T-helper 2 cell treated with Interferon-gamma antibody and Interleukin-4, amounts not matched to agents 5 μg/mL and 100 μg/mL, for 36 hours (primary cell): Measurements from ENCODE around the gene ACTR1B.
"Not testable (repeated sequence)": the region's sequence is repeated elsewhere in the genome, so short reads cannot be mapped to it uniquely, and the experiment has no call there.

Experiments used
- DNase-seq: peaks from one replicate; pipeline ENCODE4 v3.0.0; 2021; ENCODE audit warnings: low spot score
- H3K27ac Mint-ChIP-seq: one replicate; pipeline ENCODE4 v1.8.0; 2021; ENCODE audit warnings: mild to moderate bottlenecking, mixed read lengths
- H3K27me3 Mint-ChIP-seq: one replicate; pipeline ENCODE4 v1.8.0; 2021; ENCODE audit warnings: low read depth, mixed read lengths
- H3K36me3 Mint-ChIP-seq: one replicate; pipeline ENCODE4 v1.8.0; 2021; ENCODE audit warnings: low read depth, mixed read lengths
- H3K4me1 Mint-ChIP-seq: one replicate; pipeline ENCODE4 v1.8.0; 2021; ENCODE audit warnings: low read depth, mixed read lengths
- H3K4me3 Mint-ChIP-seq: one replicate; pipeline ENCODE4 v1.8.0; 2022; ENCODE audit warnings: mild to moderate bottlenecking, moderate library complexity, mixed read lengths
- H3K9me3 Mint-ChIP-seq: one replicate; pipeline ENCODE4 v1.8.0; 2021; ENCODE audit warnings: mixed read lengths

Gene ACTR1B

DNA sequence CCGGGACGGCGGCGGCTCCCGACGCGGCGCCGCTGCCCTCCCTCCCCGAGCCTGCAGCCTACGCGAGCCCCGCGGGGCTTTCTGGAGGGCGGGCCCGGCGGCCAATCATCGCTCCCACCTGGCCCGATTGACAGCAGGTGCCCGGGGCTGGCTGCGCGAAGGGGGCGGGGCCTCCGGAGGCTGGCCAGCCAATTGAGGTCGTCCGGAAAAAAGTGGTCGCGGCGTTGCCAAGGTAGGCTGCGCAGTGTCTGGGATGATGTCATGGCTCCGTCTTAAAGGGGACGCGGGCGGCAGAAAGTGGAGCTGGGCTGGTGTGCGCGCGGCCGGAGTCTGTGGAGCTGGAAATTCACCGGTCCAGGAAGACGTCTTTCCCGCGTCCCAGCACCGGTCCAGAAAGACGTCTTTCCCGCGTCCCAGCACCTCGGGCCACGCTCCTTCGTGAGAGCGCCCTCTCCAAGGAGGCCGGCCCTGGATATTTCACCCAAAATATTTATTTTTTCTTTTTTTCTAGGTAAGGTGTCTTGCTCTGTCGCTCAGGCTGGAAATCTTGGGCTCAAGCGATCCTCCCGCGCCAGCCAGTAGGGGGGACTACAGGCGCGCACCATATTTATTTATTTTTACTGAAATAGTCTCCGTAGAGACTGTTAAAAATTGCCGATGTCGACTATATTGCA, at the start of gene ACTR1B:
Gene ACTR1B, minus strand, starts transcription at position 83 of the 674 bp plus-strand sequence. CDS start 154 bp downstream, outside the sequence.
- Mint-ChIP-seq H3K9me3 (no peaks in the 10 kb centered on the region), H3K4me1 (peaks cover 23% of the 10 kb centered on the region), H3K27me3 (no peaks in the 10 kb centered on the region), H3K27ac (peak within 1 kb of the TSS; percentile 97), H3K36me3 (peaks cover 19% of the 10 kb centered on the region), H3K4me3 (peak within 1 kb of the TSS; percentile 94)
- DNase-seq: peak; percentile 99

DNA sequence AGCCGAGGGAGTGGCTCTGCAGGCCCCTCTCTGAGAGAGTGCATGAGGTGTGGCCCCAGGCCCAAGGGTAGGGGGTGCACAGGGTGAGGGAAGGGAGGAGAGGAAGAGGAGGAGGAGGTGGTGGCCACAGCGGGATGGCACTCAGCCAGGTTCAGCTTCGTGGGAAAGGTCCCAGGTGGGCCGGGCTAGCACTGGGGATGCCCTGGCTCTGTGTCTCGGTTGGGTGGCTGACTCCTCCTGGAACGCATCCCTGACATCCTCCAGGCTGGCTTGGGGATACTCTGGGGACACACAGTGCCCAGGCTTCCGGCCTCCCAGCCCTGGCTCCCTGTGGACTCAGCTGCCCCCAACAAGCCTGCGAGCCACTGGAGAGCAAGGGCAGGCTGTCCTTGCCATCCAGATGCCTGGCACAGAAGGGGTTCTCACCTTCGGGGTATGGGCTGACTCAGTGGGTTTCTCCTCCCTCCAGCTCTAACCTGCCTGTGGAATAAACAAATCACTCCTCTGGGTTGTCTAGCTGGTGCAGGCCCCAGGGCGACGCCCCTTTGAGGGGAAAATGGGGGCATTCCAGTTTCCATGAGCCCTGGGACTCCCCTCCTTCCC, 49.0 kb upstream of the ACTR1B start:
- no peak for DNase-seq
- Mint-ChIP-seq H3K36me3 (peaks cover 44% of the 10 kb centered on the region), H3K9me3 (no peaks in the 10 kb centered on the region), H3K27me3 (no peaks in the 10 kb centered on the region), H3K4me3 (peak overlapping the region; percentile 98), H3K4me1 (peaks cover 62% of the 10 kb centered on the region), H3K27ac (peak overlapping the region; percentile 100)

DNA sequence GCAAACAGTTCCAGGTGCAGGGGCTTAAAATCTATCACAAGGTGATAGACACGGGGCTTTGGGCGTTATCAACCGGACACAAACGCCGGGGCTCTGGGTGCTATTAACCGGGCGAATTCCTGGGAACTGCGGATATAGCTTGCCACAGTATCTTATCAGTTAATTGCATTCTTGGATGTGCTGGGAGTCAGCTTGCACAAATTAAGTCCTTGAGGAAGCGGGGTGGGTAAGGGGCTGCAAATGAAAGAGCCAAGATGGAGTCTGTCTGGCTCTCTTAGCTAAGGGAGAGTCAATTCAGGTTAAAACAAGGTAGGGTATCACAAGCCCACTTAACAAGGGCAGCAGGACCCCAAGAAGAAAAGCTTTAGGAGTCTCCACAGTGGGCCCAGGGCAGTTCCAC, 48.3 kb upstream of the ACTR1B start:
- not testable (repeated sequence) for DNase-seq, H3K27me3 Mint-ChIP-seq, H3K9me3 Mint-ChIP-seq
- Mint-ChIP-seq H3K4me1 (peaks cover 57% of the 10 kb centered on the region), H3K36me3 (peaks cover 38% of the 10 kb centered on the region), H3K27ac (peak overlapping the region; percentile 84), H3K4me3 (peak overlapping the region; percentile 98)

DNA sequence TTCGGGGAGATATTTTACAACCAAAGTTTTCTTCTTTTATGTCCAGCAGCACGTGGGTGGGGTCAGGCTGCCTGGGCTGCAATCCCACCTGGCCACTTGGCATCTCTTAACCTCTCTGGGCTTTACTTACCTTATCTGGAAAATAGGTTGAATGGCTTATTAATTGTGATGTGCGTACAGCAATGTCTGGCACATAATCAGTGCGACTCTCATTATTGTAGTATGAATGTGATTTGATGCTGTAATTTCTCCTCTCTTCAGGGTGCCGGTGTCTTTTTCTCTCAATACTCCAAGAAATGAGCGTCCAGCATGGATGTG, 47.5 kb upstream of the ACTR1B start:
- peaks cover 30% of the 10 kb centered on the region for H3K36me3 Mint-ChIP-seq
- DNase-seq: no peak
- no peaks in the 10 kb centered on the region for H3K27me3 Mint-ChIP-seq
- peak overlapping the region; percentile 98 for H3K4me3 Mint-ChIP-seq
- peaks cover 51% of the 10 kb centered on the region for H3K4me1 Mint-ChIP-seq
- no peaks in the 10 kb centered on the region for H3K9me3 Mint-ChIP-seq
- H3K27ac Mint-ChIP-seq: peak overlapping the region; percentile 84

DNA sequence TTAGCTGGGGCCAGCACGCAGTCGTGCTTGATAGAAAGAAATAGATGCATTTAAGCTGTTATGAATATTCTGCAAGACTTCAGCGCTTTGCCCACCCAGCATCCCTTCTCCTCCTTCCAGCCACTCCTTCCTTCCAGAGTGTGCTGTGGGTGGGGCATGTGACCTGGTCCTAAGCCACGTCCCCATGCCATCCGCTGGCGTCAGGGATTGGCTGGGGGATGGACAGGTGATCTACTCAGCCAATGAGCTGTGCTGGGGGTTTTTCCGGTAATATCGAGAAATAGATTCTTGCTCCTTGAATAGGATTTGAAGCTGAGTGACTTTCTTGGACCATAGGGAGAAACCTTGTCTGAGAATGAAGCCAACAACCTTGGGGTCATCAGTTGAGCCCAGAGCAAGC, 44.8 kb upstream of the ACTR1B start:
- no peaks in the 10 kb centered on the region for H3K9me3 Mint-ChIP-seq
- no peak overlapping the region for H3K27ac Mint-ChIP-seq

DNA sequence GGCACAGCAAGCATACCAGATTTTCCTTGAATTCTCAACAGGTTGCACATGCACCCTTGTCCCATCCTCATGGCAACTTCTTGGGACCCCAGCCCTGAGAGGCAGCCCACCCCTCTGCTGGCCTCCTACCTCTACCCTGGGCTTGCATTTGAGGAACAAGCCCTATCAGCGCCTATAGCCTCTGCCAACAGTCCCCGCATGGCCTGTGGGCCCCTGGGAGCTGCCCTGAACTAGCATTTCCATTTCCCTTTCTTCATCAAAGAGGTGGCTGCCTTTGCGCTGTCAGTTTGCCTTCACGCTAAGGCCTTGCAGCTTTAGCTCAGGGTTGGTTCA, 44.2 kb upstream of the ACTR1B start:
- DNase-seq: no peak
- Mint-ChIP-seq H3K9me3 (no peaks in the 10 kb centered on the region), H3K36me3 (peaks cover 2% of the 10 kb centered on the region), H3K4me1 (peaks cover 29% of the 10 kb centered on the region), H3K27me3 (no peaks in the 10 kb centered on the region), H3K27ac (no peak overlapping the region), H3K4me3 (no peak overlapping the region)

More for the DNA sequence above, 44.8 kb upstream of the ACTR1B start:
- DNase-seq: no peak
- H3K27me3 Mint-ChIP-seq: no peaks in the 10 kb centered on the region
- H3K4me1 Mint-ChIP-seq: peaks cover 34% of the 10 kb centered on the region
- H3K36me3 Mint-ChIP-seq: peaks cover 4% of the 10 kb centered on the region
- H3K4me3 Mint-ChIP-seq: no peak overlapping the region

DNA sequence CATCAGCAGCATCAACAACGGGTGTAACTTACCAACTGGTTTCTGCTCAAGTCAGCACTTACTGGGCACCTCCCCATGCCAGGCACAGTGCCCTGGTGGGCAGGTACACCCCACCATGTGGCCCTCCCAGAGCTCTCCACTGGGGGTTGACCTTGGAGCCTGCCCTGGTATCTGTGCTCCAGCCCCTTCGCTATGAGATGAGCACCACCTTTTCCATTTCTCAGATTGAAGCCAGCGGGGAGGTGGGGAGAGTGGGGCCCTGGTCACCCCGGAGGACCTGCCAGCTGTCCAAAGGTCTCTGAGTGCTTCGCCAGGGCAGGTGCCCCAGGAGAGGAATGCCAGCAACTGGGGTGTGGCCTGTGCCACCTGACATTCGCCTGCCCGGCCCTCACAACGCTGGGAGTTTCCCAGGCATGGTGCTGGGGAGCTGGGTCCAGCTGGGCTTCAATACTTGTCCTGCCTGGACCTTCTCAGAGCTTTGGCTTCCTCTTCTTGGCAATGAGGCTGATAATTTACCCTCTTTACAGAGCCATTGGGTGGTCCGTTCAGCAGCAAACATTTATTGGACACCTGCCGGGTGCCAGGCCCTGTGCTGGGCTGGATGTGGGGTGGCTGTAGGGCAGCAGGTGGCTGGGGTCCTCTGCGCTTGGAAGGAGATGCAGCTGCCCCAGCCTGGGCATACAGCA, 43.7 kb upstream of the ACTR1B start:
- H3K27ac Mint-ChIP-seq: no peak overlapping the region
- DNase-seq: no peak
- peaks cover 29% of the 10 kb centered on the region for H3K4me1 Mint-ChIP-seq
- H3K27me3 Mint-ChIP-seq: peaks cover 4% of the 10 kb centered on the region
- no peak overlapping the region for H3K4me3 Mint-ChIP-seq
- peaks cover 2% of the 10 kb centered on the region for H3K36me3 Mint-ChIP-seq
- H3K9me3 Mint-ChIP-seq: no peaks in the 10 kb centered on the region

DNA sequence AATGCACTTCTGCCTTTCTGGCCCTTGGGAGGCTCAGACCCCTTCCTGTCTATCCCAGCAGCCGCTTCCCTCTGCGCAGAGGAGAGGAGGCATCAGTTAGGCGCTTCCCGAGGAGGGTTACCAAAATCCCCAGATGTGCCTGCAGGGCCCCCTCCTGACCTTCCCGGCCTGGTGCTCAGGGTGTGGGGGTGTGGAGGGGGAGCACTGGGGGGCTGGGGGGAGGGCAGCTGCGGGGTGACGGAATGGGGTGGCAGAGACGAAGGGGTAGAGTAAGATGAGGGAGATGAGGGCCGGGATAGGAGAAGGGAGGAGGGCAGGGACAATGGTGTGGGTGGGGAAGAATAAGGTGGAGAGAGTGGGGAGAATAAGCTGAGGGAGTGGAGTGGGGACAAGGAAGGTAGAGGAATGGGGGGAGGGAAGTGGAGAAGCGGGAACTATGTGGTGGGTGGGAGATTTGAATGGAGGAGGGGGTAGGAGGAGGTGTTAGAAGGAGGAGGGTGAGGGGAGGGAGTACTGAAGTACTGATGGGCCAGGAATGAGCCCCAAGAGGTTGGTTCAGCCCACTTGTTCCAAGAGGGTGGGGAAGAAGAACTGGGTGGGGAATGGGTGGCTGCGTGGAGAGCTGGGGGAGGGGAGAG, 43.0 kb upstream of the ACTR1B start:
- H3K9me3 Mint-ChIP-seq: no peaks in the 10 kb centered on the region
- DNase-seq: no peak
- peaks cover 2% of the 10 kb centered on the region for H3K36me3 Mint-ChIP-seq
- H3K27me3 Mint-ChIP-seq: peaks cover 4% of the 10 kb centered on the region
- H3K4me1 Mint-ChIP-seq: peaks cover 22% of the 10 kb centered on the region
- H3K27ac Mint-ChIP-seq: no peak overlapping the region
- H3K4me3 Mint-ChIP-seq: no peak overlapping the region

DNA sequence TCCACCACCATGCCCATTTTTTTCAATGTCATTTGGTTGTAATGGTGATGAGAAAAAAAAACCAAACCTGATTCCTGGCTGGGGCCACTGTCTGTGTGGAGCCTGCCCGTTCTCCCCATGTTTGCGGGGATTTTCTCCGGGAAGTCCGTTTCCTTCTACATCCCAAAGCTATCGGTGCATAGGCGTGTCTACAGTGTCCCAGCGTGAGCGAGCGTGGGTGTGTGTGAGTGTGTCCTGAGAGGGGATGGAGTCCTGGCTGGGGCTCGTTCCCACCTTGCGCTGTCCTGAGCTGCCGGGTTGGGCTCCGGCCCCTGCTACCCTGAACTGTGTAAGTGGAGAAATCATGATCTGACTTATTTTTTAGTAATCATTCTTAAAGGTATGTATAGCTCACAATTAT, 42.3 kb upstream of the ACTR1B start:
- DNase-seq: no peak
- Mint-ChIP-seq H3K4me1 (peaks cover 15% of the 10 kb centered on the region), H3K4me3 (no peak overlapping the region), H3K36me3 (peaks cover 2% of the 10 kb centered on the region), H3K27me3 (peaks cover 4% of the 10 kb centered on the region), H3K27ac (no peak overlapping the region), H3K9me3 (no peaks in the 10 kb centered on the region)

DNA sequence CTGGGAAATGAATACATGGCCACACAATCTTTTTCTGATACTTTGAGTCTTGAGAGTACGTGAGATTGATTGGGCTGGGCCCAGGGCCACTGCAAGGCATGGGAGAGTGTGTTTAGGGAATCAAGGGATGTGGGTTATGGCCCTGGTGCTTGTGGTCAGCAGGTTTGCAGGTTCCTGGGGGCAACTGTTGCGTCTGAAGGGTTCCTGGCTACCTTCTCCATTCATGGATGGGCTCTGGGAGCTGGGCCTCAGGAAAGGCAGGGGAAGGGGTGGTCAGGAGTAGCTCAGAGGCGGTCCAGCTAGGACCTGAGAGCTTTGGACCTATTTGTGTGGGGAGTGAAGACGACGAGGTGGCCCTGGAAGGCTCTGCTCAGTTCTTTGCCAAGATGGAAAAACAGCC, 41.1 kb upstream of the ACTR1B start:
- peaks cover under 1% of the 10 kb centered on the region for H3K36me3 Mint-ChIP-seq
- H3K27ac Mint-ChIP-seq: no peak overlapping the region
- H3K4me3 Mint-ChIP-seq: no peak overlapping the region
- H3K4me1 Mint-ChIP-seq: peaks cover 9% of the 10 kb centered on the region
- H3K9me3 Mint-ChIP-seq: no peaks in the 10 kb centered on the region
- no peak for DNase-seq
- H3K27me3 Mint-ChIP-seq: peaks cover 4% of the 10 kb centered on the region

DNA sequence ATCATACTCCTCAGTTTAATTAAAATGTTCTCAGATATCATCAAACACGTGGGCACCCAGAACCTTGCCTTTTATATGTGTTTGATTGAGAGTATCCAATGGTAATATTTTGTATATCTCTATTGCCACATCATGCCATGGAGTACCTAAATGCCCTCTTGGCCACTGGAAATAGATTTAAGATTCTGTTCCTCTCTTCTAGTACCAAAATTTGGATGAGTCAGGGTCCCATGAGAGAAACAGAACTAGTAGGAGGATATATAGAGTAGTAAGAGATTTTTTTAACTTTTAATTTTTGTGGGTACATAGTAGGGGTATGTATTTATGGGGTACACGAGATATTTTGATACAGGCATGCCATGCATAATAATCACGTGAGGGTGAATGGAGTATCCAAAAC, 39.9 kb upstream of the ACTR1B start:
- no peak for DNase-seq
- Mint-ChIP-seq H3K9me3 (no peaks in the 10 kb centered on the region), H3K4me3 (no peak overlapping the region), H3K27ac (no peak overlapping the region), H3K4me1 (peaks cover 6% of the 10 kb centered on the region), H3K27me3 (peaks cover 4% of the 10 kb centered on the region), H3K36me3 (no peaks in the 10 kb centered on the region)

DNA sequence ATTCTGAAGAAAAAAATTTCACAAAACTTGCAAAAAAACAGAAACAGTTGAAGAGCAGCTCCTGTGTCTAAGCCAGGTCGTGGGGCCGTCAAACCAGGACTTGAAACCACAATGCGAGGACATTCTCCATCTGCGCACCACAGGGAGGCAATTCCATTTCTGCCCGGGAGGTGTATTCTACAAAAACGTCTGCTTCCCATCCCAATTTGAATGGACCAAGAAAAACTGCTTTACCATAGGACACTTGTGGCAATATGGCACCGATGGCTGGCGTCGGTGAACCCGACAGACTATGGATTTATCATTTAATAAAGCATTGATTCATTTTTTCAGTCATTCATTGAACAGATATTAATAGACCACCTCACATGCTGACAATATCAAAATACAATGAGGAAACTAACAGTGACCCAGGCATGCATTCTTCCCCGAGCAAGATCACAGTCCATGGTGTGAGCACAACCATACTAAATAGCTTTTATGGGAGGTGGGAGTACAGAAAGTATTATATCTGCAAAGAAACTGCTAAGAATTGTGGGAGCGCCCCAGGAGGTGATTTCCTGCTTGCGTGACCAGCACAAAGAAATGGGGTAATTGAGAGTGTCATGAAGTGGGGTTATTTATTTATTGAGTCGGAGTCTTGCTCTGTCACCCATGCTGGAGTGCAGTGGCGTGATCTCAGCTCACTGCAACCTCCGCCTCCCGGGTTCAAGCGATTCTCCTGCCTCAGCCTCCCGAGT, 39.1 kb upstream of the ACTR1B start:
- no peaks in the 10 kb centered on the region for H3K36me3 Mint-ChIP-seq
- no peak overlapping the region for H3K27ac Mint-ChIP-seq
- H3K4me3 Mint-ChIP-seq: no peak overlapping the region
- H3K9me3 Mint-ChIP-seq: no peaks in the 10 kb centered on the region
- peaks cover 6% of the 10 kb centered on the region for H3K4me1 Mint-ChIP-seq
- DNase-seq: no peak
- peaks cover 4% of the 10 kb centered on the region for H3K27me3 Mint-ChIP-seq

DNA sequence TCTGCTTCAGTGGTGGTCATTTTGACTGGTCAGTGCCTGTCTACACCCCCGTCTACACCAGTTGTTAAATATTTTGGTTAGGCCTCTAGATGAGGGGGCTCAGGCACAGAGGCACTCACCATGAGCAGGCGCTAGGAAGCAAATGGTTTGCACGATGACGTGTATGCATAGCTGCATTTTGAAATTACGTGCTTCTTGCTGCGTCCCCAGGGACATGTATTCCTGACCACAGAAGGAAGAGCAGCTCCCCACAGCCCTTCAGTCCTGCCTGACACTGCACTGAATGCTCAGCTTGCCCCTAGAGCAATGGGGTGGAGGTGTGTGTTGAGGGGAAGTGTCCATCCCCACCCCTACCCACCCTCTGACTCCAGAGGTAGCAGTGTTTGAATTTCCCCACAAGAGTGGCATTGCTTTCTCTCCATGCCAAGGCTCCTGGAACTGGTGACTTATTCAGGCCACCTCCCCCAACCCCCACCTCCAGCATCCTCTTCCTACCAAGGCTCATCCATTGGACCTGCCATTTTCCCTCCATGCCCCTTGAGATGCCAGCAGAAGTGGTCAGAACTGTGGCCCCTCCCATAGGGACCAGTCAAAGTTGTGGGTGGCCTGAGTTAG, 38.1 kb upstream of the ACTR1B start:
- H3K4me3 Mint-ChIP-seq: no peak overlapping the region
- no peak for DNase-seq
- H3K9me3 Mint-ChIP-seq: no peaks in the 10 kb centered on the region
- no peak overlapping the region for H3K27ac Mint-ChIP-seq
- H3K4me1 Mint-ChIP-seq: peaks cover 10% of the 10 kb centered on the region
- peaks cover 4% of the 10 kb centered on the region for H3K27me3 Mint-ChIP-seq
- no peaks in the 10 kb centered on the region for H3K36me3 Mint-ChIP-seq
